SHP77 (cell line): Measurements from ENCODE around the gene ARSA.
A peak's percentile ranks its signal among the peaks of the same experiment; 100 is the strongest.
"Not testable (repeated sequence)": the region's sequence is repeated elsewhere in the genome, so short reads cannot be mapped to it uniquely, and the experiment has no call there.

Experiments
- DNase-seq, 2 experiments: peaks; one replicate each; lab custom pipeline; 2025; lab: John Stamatoyannopoulos, UW

ARSA gene

DNA sequence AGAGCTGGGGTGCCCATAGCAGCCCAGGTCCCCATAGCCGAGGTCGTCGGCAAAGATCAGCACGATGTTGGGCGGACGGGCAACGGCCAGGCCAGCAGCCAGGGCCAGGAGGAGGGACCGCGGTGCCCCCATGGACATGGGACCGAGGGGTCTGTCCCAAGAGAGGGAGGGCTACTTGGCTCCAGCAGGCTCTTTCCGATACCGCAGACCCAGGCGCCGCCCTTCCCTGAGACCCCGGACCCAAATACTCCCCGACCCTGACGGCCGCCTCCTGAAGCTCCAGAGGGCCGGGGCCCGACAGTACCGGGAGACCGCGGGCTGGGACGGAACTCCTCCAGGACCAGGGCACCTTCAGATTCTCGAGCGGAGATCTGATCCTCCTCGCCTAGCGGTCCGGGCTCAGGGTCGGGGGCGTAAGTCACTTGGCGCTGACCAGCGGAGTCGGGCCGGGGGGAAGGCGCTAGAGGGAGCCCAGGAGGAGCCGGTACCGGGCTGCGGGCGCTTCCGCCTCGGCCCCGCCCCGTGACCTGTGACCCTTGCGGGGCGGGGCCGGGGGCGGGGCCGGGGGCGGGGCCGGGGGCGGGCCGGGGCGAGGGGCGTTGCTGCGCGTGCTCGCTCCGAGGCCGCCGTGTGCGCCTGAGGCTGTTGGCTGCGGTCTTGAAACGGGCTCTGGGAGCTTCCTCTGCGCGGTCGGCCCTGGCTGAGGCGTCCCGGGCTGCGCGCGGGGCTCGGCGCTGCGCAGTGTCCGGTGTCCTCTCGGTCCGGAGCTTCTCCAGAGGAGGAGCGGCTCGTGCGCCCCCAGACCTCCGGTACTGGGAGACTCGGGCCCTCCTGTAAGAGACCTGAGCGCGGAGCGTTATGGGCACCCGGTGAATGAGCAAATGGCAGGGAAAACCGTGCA is at the start of gene ARSA:
ARSA (minus strand) TSS at position 511 of the 901 bp plus-strand sequence; CDS start at position 138, 373 bp downstream.
- DNase-seq, result peak; percentile 63 to 73

GRCh38 chr22:50676661-50677492 is 48.9 kb upstream of the ARSA start:
- DNase-seq, result no peak

DNA sequence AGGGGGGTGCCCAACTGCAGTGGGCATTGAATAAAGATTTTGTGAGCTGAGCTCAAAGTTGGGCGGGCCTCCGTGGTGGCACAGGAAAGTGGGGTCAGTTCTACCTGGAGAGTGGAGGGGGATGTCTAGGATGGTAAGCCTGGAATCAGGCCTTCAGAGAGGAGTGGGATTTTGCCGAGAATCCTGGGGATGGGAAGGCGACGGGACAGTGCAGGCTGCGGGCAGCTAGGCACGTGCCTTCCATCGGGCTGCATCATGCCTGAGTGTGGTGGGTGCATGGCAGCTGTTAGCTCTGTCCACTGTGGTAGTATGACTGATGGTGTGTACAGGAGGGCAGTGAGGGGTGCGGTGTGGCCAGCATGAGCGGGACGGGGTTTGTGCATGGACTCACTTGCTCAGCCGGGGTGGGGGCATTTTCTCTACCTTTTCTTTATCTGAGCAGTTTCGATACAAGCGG is 48.3 kb upstream of the ARSA start:
- DNase-seq, result no peak

GRCh38 chr22:50675553-50676179 is 47.7 kb upstream of the ARSA start:
- no peak for DNase-seq

DNA sequence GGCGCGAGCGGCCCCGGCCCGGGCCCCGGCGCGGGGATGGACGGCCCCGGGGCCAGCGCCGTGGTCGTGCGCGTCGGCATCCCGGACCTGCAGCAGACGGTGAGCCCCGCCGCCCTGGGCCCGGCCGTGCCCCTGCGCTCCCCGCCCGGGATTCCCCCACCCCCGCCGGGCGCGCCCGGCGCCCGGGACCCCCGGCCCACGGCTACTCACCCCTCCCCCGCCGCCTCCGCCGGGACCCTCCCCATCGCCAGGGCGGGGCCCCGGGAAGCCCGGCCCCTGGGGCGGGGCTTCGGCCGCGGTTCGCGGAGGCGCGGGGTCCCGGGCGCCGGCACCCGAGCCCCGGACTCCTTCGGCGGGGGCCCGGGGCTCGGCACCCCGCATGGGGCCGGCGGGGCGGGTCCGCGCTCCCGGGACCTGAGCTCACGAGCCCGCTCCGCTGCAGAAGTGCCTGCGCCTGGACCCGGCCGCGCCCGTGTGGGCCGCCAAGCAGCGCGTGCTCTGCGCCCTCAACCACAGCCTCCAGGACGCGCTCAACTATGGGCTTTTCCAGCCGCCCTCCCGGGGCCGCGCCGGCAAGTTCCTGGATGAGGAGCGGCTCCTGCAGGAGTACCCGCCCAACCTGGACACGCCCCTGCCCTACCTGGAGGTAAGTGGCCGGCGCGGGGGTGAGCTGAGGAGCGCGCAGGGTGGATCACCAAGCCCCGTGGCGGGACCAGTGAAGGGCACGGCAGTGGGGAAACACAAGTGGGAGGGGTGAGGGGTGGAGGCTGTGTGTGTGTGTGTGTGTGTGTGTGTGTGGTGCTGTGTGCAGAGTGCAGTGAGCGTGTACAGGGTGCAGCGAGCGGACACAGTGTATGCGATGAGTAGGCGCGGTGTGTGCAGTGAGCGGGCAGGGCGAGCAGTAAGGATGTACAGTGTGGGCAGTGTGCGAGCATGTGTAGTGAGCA is 46.9 kb upstream of the ARSA start:
- DNase-seq, result no peak

- no peak for DNase-seq
Observed at GRCh38 chr22:50674130-50674500, 46.2 kb upstream of the ARSA start.

DNA sequence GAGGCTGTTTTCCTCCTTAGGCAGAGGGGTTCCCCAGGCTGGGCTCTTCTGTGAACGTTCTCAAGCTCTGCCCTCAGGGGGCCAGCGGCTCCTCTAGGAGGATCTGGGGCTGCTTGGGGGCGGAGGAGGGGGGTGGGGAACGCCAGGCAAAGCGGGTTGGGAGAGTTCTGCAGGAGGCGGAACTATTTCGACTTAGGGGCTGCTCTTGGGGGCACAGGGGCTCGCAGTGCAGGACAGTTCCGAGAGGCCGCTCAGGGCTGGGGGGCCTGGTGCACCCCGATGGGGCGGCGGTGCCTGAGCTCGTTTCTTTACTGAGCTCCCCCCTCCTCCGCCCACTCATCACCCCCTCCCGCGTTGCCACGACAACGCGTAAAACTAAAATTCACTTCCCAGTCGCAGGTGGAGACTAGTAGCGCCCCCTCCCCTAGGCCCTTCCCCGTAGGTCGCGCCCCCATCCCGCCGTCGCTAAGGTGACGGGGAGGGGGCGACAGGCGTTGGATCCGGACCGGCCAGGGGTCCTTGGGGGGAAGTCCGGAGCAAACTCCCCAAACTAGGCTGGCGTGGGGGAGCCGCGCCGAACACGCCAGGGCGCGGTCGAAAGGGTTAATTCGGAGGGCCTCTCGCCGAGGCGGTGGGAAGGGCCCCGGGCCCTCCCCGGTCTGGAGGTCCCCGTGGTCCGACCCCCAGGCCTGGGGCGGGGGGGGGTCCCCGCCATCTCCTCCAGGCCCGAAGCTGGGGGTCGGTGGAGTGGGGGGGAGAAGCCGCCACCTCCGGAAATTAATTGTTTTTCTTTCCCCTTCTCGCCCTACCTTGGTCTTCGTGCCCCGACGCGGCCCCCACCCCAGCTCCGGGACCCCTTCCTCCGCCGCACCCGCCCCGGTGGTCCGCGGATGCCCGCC is 45.5 kb upstream of the ARSA start:
- DNase-seq, result no peak

- DNase-seq, result no peak
Observed at GRCh38 chr22:50672471-50673230, 44.7 kb upstream of the ARSA start, which contains the start of gene SHANK3. TSS of gene SHANK3 (plus strand) at chr22:50672823.

- no peak for DNase-seq
Observed at GRCh38 chr22:50672041-50672440, 44.1 kb upstream of the ARSA start.

- no peak for DNase-seq
Observed at GRCh38 chr22:50671641-50672040, 43.7 kb upstream of the ARSA start.

GRCh38 chr22:50670914-50671538 is 43.1 kb upstream of the ARSA start:
- DNase-seq, result no peak

DNA sequence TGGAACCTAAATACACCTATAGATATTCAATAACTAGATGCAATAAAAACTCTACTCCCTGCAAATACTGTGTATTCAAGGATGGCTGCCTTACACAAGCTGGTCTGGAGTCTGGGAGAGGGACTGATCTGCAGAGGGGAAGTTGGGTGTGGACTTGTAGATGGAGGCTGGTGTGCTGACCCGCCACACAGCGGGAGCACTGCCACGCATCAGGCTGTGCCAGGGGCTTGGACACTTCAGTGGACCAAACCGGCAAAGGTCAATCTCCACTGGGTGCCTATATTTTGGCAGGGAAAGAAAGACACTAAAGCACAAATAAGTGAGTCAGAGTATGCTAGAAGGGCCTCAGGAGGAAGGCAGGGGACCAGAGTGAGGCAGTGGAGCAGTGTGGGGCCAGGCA is 42.6 kb upstream of the ARSA start:
- DNase-seq, result no peak

DNA sequence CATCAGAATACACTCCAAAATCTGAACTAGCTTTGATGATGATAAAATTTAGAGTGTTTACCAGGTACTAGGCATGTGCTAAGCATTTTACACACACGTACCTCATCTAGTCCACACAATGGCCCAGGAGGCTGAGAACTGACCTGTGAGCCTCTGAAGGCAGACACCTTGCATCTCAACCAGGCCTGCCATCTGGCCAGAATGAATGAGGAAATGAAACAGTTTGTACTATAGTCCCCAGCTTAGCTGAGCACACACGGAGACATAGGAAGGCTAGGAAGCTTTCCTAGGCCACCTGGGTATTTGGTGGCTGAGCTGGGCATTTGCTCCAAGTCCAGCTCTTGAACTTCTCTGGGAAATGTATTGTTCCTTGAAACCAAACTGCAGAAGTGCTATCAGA is 37.8 kb upstream of the ARSA start:
- no peak for DNase-seq

DNA sequence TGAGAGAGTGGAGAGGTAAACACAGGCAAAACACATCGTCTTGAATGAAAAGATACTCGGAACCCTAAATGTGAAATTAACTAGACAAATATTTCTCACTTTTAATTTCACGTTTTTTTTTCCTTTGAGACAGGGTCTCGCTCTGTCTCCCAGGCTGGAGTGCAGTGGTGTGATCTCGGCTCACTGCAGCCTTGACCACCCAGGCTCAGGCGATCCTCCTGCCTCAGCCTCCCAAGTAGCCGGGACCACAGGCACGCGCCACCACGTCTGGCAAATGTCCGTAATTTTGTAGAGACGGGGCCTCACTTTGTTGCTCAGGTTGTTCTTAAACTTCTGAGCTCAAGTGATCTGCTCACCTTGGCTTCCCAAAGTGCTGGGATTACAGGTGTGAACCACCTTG is 37.3 kb upstream of the ARSA start:
- no peak for DNase-seq

- DNase-seq, result no peak
Observed at GRCh38 chr22:50660306-50660705, 32.4 kb upstream of the ARSA start.

DNA sequence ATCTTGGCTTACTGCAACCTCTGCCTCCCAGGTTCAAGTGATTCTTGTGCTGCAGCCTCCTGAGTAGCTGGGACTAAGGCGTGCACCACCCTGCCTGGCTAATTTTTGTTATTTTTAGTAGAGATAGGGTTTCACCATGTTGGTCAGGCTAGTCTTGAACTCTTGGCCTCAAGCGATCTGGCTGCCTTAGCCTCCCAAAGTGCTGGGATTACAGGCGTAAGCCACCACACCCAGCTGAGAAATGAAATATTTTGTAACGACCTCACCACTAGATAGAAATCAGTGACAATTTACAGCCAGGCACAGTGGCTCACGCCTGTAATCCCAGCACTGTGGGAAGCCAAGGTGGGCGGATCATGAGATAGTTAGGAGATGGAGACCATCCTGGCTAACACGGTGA is 31.8 kb upstream of the ARSA start:
- not testable (repeated sequence) for DNase-seq

GRCh38 chr22:50657925-50658324 is 30.0 kb upstream of the ARSA start:
- no peak for DNase-seq

- no peak for DNase-seq
Observed at GRCh38 chr22:50656122-50657070, 28.4 kb upstream of the ARSA start.
